ENCODE data around the gene PPIL4. TPM values are rescaled to one million over a fixed set of nuclear protein-coding genes. Genes with fewer than 3 reads are reported as not detected.

Gene PPIL4
- total RNA-seq, 4 donors from 2014 or later, result 17.8 to 28.1 (median 24.0) TPM

DNA sequence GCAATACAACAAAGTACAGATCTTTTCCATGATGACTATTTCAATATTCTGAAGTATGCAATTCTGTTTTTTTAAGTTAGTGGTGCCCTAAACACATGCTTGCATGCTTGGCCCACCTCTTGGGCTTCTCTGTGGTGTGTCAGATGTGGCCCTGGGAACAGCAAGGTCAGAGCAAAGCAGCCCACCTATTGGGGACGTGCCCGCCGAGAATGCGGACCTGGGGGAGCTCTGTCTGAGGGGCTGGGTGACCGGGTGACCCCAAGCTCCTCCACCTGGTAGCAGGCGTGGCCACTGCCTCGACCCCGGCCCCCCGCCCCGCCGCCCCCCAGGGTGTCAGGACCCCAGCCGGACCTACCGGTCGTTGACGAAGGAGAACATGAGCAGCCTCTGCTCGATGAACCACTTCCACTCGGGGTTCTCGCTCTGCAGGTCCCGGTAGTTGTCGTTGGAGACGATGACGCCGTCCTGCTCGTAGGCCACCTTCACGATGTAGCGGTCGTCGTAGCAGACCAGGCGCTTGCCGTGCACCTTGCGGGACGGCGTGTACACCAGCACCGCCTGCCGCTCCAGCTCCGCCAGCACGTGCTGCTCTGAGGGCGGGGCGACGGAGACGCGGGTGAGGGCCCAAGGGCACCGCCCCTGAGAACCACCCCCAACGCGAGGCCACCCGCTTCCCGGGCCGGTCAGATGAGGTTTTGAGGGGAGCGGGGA is 89.4 kb downstream of the PPIL4 start:
- 87 to 93% methylated on average over 44 to 49 of the region's 49 CpGs for WGBS, 2 donors
- no peak for DNase-seq (ENCODE audit: low spot score in 2 of 2)
- H3K4me3 ChIP-seq (ENCODE audit: low read depth, poor library complexity, severe bottlenecking), result no peak overlapping the region
- intact Hi-C loops (cut with DNase I; ENCODE audit: low total_unique reads), result no loop called here
- TF ChIP-seq POLR2A (IDR thresholded peaks at IDR 0.05) (no peak), CTCF (IDR thresholded peaks at IDR 0.05) (no peak)

DNA sequence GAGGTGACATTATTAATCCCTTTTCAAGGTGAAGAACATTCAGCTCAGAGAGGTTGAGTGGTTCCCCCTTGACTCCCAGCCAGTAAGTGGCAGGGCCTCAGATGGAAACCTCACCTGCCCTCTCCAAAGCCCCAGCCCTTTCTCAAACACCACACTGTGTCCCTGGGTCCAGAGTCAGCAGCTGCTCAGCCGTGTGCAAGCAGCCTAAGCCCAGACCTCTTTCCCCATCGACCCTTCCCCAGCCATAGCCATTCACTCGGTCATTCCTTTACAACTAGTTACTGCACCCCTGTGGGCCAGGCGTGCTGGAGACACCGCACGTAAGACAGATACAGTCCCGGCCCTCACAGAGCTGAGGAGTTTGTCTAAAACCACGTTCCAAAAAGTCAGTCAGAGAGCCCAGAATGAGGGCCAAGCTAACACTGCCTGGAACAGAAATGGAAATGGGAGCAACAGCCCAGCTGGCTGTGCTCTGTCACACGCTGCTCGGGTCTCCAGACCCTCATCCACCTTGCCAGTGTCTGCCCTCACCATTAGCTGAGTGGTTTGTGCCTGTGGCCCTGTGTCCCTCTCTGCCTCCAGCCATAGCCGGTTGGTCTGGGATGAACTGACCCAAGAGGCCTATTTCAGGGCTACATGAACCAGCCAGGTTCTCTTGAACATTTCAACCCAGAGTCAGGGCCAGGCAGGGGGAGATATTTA is 90.7 kb downstream of the PPIL4 start:
- TF ChIP-seq CTCF (IDR thresholded peaks at IDR 0.05) (no peak), POLR2A (IDR thresholded peaks at IDR 0.05) (no peak)
- DNase-seq (ENCODE audit: low spot score in 2 of 2), result no peak
- no peak overlapping the region for H3K4me3 ChIP-seq (ENCODE audit: low read depth, poor library complexity, severe bottlenecking)
- intact Hi-C loops (cut with DNase I; ENCODE audit: low total_unique reads), result no loop called here
- 84 to 85% methylated on average over 11 of the region's 11 CpGs for WGBS, 2 donors

Other genes starting within 250 kb of the PPIL4 start
- gene TAB2, start 228.3 kb downstream of the PPIL4 start, total RNA-seq, result 10 to 100 TPM; 32.5 to 71.4 (median 43.8) TPM
- 1 to 10 TPM in 1 of 4 donors, under 1 TPM in 3; 0.25 to 1.8 (median 0.58) TPM for gene SUMO4, start 145.8 kb downstream of the PPIL4 start, total RNA-seq
- 1 to 10 TPM in 2 of 4 donors, under 1 TPM in 2; 0.42 to 2.2 (median 0.92) TPM for gene ZC3H12D, start 61.0 kb downstream of the PPIL4 start, total RNA-seq
- 10 to 100 TPM; 37.3 to 49.0 (median 43.7) TPM for gene GINM1, start 20.3 kb upstream of the PPIL4 start, total RNA-seq
- 10 to 100 TPM; 19.2 to 25.7 (median 23.3) TPM for gene KATNA1, start 102.7 kb upstream of the PPIL4 start, total RNA-seq
- gene LATS1, start 172.1 kb upstream of the PPIL4 start, total RNA-seq, result 10 to 100 TPM; 17.6 to 27.9 (median 24.3) TPM
- 10 to 100 TPM; 14.6 to 35.2 (median 17.2) TPM for gene NUP43, start 200.5 kb upstream of the PPIL4 start, total RNA-seq
- 10 to 100 TPM; 68.4 to 93.5 (median 78.3) TPM for gene PCMT1, start 203.7 kb upstream of the PPIL4 start, total RNA-seq